Measurements from ENCODE around the gene ZNF835.

Gene ZNF835

DNA sequence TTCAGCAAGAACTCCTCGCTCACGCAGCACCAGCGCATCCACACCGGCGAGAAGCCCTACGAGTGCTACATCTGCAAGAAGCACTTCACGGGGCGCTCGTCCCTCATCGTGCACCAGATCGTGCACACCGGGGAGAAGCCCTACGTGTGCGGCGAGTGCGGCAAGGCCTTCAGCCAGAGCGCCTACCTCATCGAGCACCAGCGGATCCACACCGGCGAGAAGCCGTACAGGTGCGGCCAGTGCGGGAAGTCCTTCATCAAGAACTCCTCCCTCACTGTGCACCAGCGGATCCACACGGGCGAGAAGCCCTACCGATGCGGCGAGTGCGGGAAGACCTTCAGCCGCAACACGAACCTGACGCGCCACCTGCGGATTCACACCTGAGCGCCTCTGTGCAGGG is 49.2 kb downstream of the ZNF835 start:
- no peak overlapping the region for H3K4me3 ChIP-seq (replicated peaks; ENCODE audit: low read depth, low read length)
- TF ChIP-seq, protein P1, sequence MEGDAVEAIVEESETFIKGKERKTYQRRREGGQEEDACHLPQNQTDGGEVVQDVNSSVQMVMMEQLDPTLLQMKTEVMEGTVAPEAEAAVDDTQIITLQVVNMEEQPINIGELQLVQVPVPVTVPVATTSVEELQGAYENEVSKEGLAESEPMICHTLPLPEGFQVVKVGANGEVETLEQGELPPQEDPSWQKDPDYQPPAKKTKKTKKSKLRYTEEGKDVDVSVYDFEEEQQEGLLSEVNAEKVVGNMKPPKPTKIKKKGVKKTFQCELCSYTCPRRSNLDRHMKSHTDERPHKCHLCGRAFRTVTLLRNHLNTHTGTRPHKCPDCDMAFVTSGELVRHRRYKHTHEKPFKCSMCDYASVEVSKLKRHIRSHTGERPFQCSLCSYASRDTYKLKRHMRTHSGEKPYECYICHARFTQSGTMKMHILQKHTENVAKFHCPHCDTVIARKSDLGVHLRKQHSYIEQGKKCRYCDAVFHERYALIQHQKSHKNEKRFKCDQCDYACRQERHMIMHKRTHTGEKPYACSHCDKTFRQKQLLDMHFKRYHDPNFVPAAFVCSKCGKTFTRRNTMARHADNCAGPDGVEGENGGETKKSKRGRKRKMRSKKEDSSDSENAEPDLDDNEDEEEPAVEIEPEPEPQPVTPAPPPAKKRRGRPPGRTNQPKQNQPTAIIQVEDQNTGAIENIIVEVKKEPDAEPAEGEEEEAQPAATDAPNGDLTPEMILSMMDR (IDR thresholded peaks at IDR 0.05; ENCODE audit: low read depth, low read length, missing control alignments): no peak
- DNase-seq (ENCODE audit: extremely low read depth, low read depth): no peak

DNA sequence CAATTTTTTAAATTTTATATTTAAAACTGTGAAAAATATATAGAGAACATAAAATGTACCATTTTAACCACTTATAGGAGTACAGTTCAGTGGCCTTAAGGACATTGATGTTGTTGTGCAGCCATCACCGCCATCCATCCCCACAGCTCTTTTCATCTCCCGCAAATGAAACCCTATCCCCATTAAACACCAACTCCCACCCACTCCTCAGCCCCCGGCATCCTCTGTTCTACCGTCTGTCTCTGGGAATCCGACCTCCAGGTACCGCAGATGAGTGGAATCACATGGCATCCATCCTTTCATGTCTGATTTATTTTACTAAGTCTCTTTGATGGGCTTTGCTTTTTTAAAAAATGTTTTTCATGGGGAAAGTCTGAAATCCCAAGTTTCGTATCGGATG is 52.4 kb downstream of the ZNF835 start:
- H3K4me3 ChIP-seq (replicated peaks; ENCODE audit: low read depth, low read length): no peak overlapping the region
- DNase-seq (ENCODE audit: extremely low read depth, low read depth): no peak
- TF ChIP-seq, protein P1 (IDR thresholded peaks at IDR 0.05; ENCODE audit: low read depth, low read length, missing control alignments): no peak

DNA sequence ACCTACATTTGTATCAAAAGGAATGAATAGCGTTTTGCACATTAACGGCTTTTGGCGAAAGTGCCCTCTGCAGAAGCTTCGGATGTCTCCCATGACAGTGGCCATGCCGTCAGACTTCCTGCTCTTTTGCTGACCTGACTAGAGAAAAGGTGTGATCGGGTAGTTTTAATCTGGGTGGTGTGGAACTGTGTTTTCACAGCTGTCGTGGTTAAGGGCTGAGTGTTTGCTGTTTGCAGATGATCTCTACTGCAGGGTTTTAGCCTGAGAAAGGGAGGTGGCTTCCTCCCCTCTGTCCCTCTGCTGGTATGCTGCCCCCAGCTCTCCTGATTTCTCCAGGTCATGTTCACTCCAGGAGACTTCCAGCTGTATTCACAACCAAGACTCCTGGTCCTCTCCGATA is 54.0 kb downstream of the ZNF835 start:
- TF ChIP-seq, protein P1 (IDR thresholded peaks at IDR 0.05; ENCODE audit: low read depth, low read length, missing control alignments): no peak
- no peak for DNase-seq (ENCODE audit: extremely low read depth, low read depth)
- H3K4me3 ChIP-seq (replicated peaks; ENCODE audit: low read depth, low read length): no peak overlapping the region

DNA sequence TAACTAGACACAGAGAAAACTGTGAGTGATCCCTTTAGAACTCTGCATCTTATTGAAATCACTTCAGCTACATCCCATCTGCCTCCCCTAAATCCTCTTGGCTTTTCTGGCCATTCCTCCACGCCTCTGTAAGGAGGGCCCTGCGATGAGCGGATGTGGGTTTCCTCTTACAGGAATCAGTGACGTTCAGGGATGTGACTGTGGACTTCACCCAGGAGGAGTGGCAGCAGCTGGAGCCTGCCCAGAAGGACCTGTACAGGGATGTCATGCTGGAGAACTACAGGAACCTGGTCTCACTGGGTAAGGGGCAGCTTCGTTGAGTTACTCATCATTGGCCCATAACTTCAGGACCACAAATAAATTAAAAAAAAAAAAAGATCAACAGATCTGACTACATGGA is 57.9 kb downstream of the ZNF835 start:
- TF ChIP-seq, protein P1 (IDR thresholded peaks at IDR 0.05; ENCODE audit: low read depth, low read length, missing control alignments): no peak
- no peak for DNase-seq (ENCODE audit: extremely low read depth, low read depth)

DNA sequence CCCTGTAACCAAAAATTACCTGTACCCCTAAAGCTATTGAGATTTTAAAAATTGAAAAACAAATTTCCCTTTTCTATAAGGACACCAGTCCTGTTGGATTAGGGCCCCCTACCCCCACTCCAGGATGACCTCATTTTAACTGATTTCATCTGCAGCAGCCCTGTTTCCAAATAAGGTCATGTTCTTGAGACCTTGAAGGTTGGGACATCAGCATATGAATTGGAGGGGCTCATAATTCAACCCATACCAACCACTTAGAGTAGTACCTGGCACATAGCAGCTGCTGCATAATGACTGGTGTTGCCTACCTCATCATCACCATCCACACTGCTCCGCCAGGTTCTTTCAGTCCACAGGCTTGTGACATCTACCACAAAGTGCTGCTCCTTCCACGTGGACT is 58.8 kb downstream of the ZNF835 start:
- TF ChIP-seq, protein P1 (IDR thresholded peaks at IDR 0.05; ENCODE audit: low read depth, low read length, missing control alignments): no peak
- H3K4me3 ChIP-seq (replicated peaks; ENCODE audit: low read depth, low read length): no peak overlapping the region
- no peak for DNase-seq (ENCODE audit: extremely low read depth, low read depth)

More for the DNA sequence above, 57.9 kb downstream of the ZNF835 start:
- no peak overlapping the region for H3K4me3 ChIP-seq (replicated peaks; ENCODE audit: low read depth, low read length)

All from HFF-Myc (cell line).